ENCODE data around the gene PALM.

Gene PALM

GRCh38 chr19:703651-704446, 4.9 kb upstream of the PALM start:
- TF ChIP-seq CTCF (conservative IDR thresholded peaks at IDR 0.05; ENCODE audit: low read depth, low read length), result no peak
- DNase-seq (ENCODE audit: low read depth), result peak; percentile 71
- H3K4me3 ChIP-seq (ENCODE audit: low read depth, low read length), result peak overlapping the region; percentile 29

GRCh38 chr19:704447-704741, 4.3 kb upstream of the PALM start:
- no peak overlapping the region for H3K4me3 ChIP-seq (ENCODE audit: low read depth, low read length)
- no peak for DNase-seq (ENCODE audit: low read depth)
- TF ChIP-seq CTCF (conservative IDR thresholded peaks at IDR 0.05; ENCODE audit: low read depth, low read length), result no peak

GRCh38 chr19:709196-709964, 645 bp downstream of the PALM start:
- no peak for TF ChIP-seq CTCF (conservative IDR thresholded peaks at IDR 0.05; ENCODE audit: low read depth, low read length)
- peak overlapping the region; percentile 59 for H3K4me3 ChIP-seq (ENCODE audit: low read depth, low read length)
- DNase-seq (ENCODE audit: low read depth), result no peak

- H3K4me3 ChIP-seq (ENCODE audit: low read depth, low read length), result peak overlapping the region; percentile 59
- no peak for DNase-seq (ENCODE audit: low read depth)
- TF ChIP-seq CTCF (conservative IDR thresholded peaks at IDR 0.05; ENCODE audit: low read depth, low read length), result no peak
These were observed 1.3 kb downstream of the PALM start for GRCh38 chr19:709965-710571.

- no peak for DNase-seq (ENCODE audit: low read depth)
- H3K4me3 ChIP-seq (ENCODE audit: low read depth, low read length), result no peak overlapping the region
- TF ChIP-seq CTCF (conservative IDR thresholded peaks at IDR 0.05; ENCODE audit: low read depth, low read length), result no peak
These were observed 2.0 kb downstream of the PALM start for GRCh38 chr19:710767-711166.

- no peak overlapping the region for H3K4me3 ChIP-seq (ENCODE audit: low read depth, low read length)
- no peak for TF ChIP-seq CTCF (conservative IDR thresholded peaks at IDR 0.05; ENCODE audit: low read depth, low read length)
- DNase-seq (ENCODE audit: low read depth), result no peak
These were observed 2.5 kb downstream of the PALM start for GRCh38 chr19:711254-711653.
